Hepatocyte (in vitro differentiated cells): ENCODE results near the gene IQGAP2. TPM values are rescaled to one million over a fixed set of nuclear protein-coding genes. Genes with fewer than 3 reads are reported as not detected.

Experiments used
- DNase-seq: peaks from one replicate; pipeline ENCODE4 v3.0.0-alpha.2; 2016; ENCODE audit warnings: low spot score
- H2AFZ ChIP-seq: fragments of 200-600 bp; sonication (generic); 2 replicates; pipeline ENCODE4 v1.6.0; 2016; ENCODE audit warnings: antibody characterized with exemption, mild to moderate bottlenecking
- H3K27ac ChIP-seq: fragments of 200-600 bp; sonication (generic); 2 replicates; pipeline ENCODE4 v1.5.1; 2016; ENCODE audit warnings: mild to moderate bottlenecking
- H3K27me3 ChIP-seq: fragments of 200-600 bp; sonication (generic); 2 replicates; pipeline ENCODE4 v1.6.1; 2016
- H3K36me3 ChIP-seq: fragments of 200-600 bp; sonication (generic); replicated peaks from 2 replicates; pipeline ENCODE4 v1.5.1; 2016; ENCODE audit warnings: low read depth; ENCODE audit not compliant: insufficient read depth
- H3K4me1 ChIP-seq: fragments of 200-600 bp; sonication (generic); 2 replicates; pipeline ENCODE4 v1.5.1; 2016; ENCODE audit warnings: mild to moderate bottlenecking, moderate library complexity; ENCODE audit not compliant: insufficient read depth
- H3K4me2 ChIP-seq: fragments of 200-600 bp; sonication (generic); 2 replicates; pipeline ENCODE4 v1.6.0; 2016
- H3K4me3 ChIP-seq: fragments of 200-600 bp; sonication (generic); 2 replicates; pipeline ENCODE4 v1.5.1; 2016; ENCODE audit warnings: mild to moderate bottlenecking
- H3K79me2 ChIP-seq: fragments of 200-600 bp; sonication (generic); 2 replicates; pipeline ENCODE4 v1.6.0; 2017; ENCODE audit warnings: mild to moderate bottlenecking
- H3K9me2 ChIP-seq: fragments of 200-600 bp; sonication (generic); replicated peaks from 2 replicates; pipeline ENCODE4 v1.6.0; 2017; ENCODE audit warnings: mild to moderate bottlenecking; ENCODE audit not compliant: insufficient read depth
- H3K9me3 ChIP-seq: fragments of 200-600 bp; sonication (generic); 2 replicates; pipeline ENCODE4 v1.5.1; 2016; ENCODE audit warnings: low read depth, mild to moderate bottlenecking
- H4K20me1 ChIP-seq: fragments of 200-600 bp; sonication (generic); 2 replicates; pipeline ENCODE4 v1.6.0; 2016; ENCODE audit warnings: mild to moderate bottlenecking; ENCODE audit not compliant: insufficient read depth, poor library complexity, severe bottlenecking
- CTCF ChIP-seq: fragments of 200-600 bp; sonication (generic); IDR thresholded peaks from 2 replicates; pipeline ENCODE4 v1.5.1; 2016; ENCODE audit warnings: antibody characterized with exemption, mild to moderate bottlenecking; ENCODE audit not compliant: poor library complexity
- EZH2 ChIP-seq: fragments of 200-600 bp; sonication (generic); IDR thresholded peaks from 2 replicates; pipeline ENCODE4 v1.6.1; 2016; ENCODE audit warnings: antibody characterized with exemption, mild to moderate bottlenecking, borderline replicate concordance
- EZH2phosphoT487 ChIP-seq: fragments of 200-600 bp; sonication (generic); IDR thresholded peaks from one replicate; pipeline ENCODE4 v1.6.1; 2018; ENCODE audit warnings: antibody characterized with exemption, mild to moderate bottlenecking, low read depth, moderate library complexity; ENCODE audit not compliant: unreplicated experiment, severe bottlenecking
- WGBS: methylation state at CpG from one replicate; pipeline ENCODE4 v1.1.6; 2016; ENCODE audit warnings: low lambda C conversion rate; ENCODE audit errors: missing lambda C conversion rate; 5-methylcytosine and 5-hydroxymethylcytosine counted together
- polyA plus RNA-seq: library from polyadenylated mRNA; unstranded; fragments of >200 nt; fragmentation: Nextera tagmentation; extraction: Ambion mirVana; gene quantifications from 2 replicates; pipeline ENCODE4 v1.2.1, GENCODE V29; 2016
- total RNA-seq: library from RNA; depleted of rRNA; stranded (reverse); fragments of >200 nt; gene quantifications from 2 replicates; pipeline ENCODE4 v1.2.3, GENCODE V29; 2014

IQGAP2 gene
- total and polyA plus RNA-seq, 2 experiments from 2014 or later: 37.2 to 78.9 TPM

- H3K79me2 ChIP-seq: no peaks in the 10 kb centered on the region
- H3K27ac ChIP-seq: no peak overlapping the region
- H3K9me2 ChIP-seq: no peaks in the 10 kb centered on the region
- H4K20me1 ChIP-seq: no peaks in the 10 kb centered on the region
- no peak for DNase-seq
- no peak overlapping the region for H2AFZ ChIP-seq
- no peaks in the 10 kb centered on the region for H3K36me3 ChIP-seq
- no peak overlapping the region for H3K4me3 ChIP-seq
- no peaks in the 10 kb centered on the region for H3K4me1 ChIP-seq
- H3K4me2 ChIP-seq: no peak overlapping the region
- H3K9me3 ChIP-seq: no peaks in the 10 kb centered on the region
- WGBS: 87% methylated on average over 2 of the region's 2 CpGs
- H3K27me3 ChIP-seq: no peaks in the 10 kb centered on the region
- TF ChIP-seq EZH2phosphoT487 (no peak), CTCF (no peak), EZH2 (no peak)
These were observed 264.4 kb downstream of the IQGAP2 start for GRCh38 chr5:76667495-76667894.

GRCh38 chr5:76669245-76669644 is 266.2 kb downstream of the IQGAP2 start:
- H4K20me1 ChIP-seq: no peaks in the 10 kb centered on the region
- no peak overlapping the region for H3K4me2 ChIP-seq
- H3K36me3 ChIP-seq: no peaks in the 10 kb centered on the region

GRCh38 chr5:76670508-76670907 is 267.4 kb downstream of the IQGAP2 start:
- Histone ChIP-seq H3K9me2 (no peaks in the 10 kb centered on the region), H4K20me1 (no peaks in the 10 kb centered on the region), H3K36me3 (no peaks in the 10 kb centered on the region), H3K4me1 (peaks cover 9% of the 10 kb centered on the region), H3K27ac (no peak overlapping the region), H3K9me3 (no peaks in the 10 kb centered on the region), H2AFZ (no peak overlapping the region), H3K27me3 (no peaks in the 10 kb centered on the region), H3K4me2 (no peak overlapping the region), H3K4me3 (no peak overlapping the region), H3K79me2 (no peaks in the 10 kb centered on the region)
- WGBS: 85% methylated on average over 3 of the region's 3 CpGs
- DNase-seq: no peak
- TF ChIP-seq EZH2phosphoT487 (no peak), EZH2 (no peak), CTCF (no peak)

More at GRCh38 chr5:76669245-76669644, 266.2 kb downstream of the IQGAP2 start:
- 96% methylated on average over 5 of the region's 5 CpGs for WGBS
- no peak overlapping the region for H2AFZ ChIP-seq
- no peaks in the 10 kb centered on the region for H3K79me2 ChIP-seq
- no peak overlapping the region for H3K27ac ChIP-seq
- H3K9me2 ChIP-seq: no peaks in the 10 kb centered on the region
- H3K27me3 ChIP-seq: no peaks in the 10 kb centered on the region
- H3K4me1 ChIP-seq: peaks cover 9% of the 10 kb centered on the region
- TF ChIP-seq CTCF (no peak), EZH2 (no peak), EZH2phosphoT487 (no peak)
- H3K4me3 ChIP-seq: no peak overlapping the region
- H3K9me3 ChIP-seq: no peaks in the 10 kb centered on the region
- DNase-seq: no peak

- no peaks in the 10 kb centered on the region for H3K27me3 ChIP-seq
- no peak for DNase-seq
- no peaks in the 10 kb centered on the region for H3K79me2 ChIP-seq
- H3K4me1 ChIP-seq: peaks cover 9% of the 10 kb centered on the region
- no peak overlapping the region for H3K4me3 ChIP-seq
- H3K9me2 ChIP-seq: no peaks in the 10 kb centered on the region
- no peak overlapping the region for H3K4me2 ChIP-seq
- no peaks in the 10 kb centered on the region for H3K36me3 ChIP-seq
- H3K27ac ChIP-seq: no peak overlapping the region
- no peaks in the 10 kb centered on the region for H4K20me1 ChIP-seq
- TF ChIP-seq CTCF (no peak), EZH2 (no peak), EZH2phosphoT487 (peak; percentile 82)
- no peaks in the 10 kb centered on the region for H3K9me3 ChIP-seq
- 69% methylated on average over 2 of the region's 2 CpGs for WGBS
- H2AFZ ChIP-seq: no peak overlapping the region
These were observed 269.2 kb downstream of the IQGAP2 start for GRCh38 chr5:76672242-76672641.
